HG02763 (cell line): Measurements from ENCODE around the gene TRIM2.

Source experiments
- ATAC-seq: cut with Tn5 transposase; IDR thresholded peaks from one replicate; pipeline ENCODE4 v1.9.1; 2021; ENCODE audit warnings: mild to moderate bottlenecking, moderate library complexity; ENCODE audit not compliant: unreplicated experiment

Gene TRIM2

GRCh38 chr4:153221783-153222706 lies 17.8 kb downstream of the TRIM2 start:
- ATAC-seq = peak; percentile 20

DNA sequence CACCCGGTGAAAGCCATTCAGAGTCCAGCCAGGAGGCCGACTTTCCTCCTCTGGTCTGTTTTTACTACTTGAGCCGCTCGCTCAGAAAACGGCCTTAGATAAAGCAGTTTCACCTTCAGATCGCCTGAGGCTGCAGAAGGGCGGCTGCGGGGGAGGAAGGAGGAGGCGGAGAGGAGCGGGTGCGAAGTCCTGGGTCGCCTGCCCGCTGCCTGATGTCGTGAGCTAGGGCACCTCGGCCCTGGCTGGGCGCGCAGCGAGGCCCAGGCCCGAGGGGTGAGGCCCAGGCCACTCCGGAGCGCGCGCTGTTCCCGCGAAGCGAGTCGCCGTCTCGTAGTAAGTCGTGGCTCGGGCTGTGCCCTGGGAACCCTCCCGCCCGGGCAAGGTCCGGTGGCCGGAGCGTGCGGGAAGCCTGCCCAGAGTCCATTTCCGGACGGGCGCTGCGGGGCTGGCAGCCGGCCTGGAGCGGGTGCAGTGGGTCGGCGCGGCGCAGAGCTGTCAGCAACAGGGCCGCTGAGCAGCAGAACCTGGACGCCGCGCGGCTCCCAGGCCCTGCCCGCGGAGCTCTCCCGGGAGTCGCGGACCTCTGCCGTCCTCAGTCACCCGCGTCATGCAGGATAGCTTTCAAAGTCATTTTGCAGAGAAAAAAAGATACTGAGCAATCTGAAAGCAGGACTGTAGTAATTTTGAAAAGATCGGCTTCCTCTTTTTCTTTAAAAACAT lies 18.6 kb downstream of the TRIM2 start:
- ATAC-seq = peak; percentile 49

DNA sequence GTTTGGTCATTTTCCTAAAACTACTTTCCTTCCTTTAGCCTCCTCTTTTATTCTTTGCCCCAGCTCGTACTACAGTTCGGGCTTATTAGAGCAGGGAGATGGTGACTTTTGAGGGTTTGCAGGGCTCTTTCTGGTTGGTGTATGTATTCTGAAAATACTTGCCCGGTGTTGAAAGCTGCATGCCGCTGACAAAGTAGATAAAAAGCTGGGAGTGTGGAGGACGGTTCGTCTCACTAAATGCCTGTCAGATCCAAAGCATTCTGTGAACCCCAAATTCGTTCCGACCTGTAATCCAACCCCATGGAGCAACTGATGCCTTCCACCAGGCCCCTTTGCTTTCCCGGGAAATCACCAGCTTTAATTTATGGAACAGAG lies 19.2 kb downstream of the TRIM2 start:
- ATAC-seq = peak; percentile 25

GRCh38 chr4:153223930-153224329 lies 19.7 kb downstream of the TRIM2 start:
- no peak for ATAC-seq

DNA sequence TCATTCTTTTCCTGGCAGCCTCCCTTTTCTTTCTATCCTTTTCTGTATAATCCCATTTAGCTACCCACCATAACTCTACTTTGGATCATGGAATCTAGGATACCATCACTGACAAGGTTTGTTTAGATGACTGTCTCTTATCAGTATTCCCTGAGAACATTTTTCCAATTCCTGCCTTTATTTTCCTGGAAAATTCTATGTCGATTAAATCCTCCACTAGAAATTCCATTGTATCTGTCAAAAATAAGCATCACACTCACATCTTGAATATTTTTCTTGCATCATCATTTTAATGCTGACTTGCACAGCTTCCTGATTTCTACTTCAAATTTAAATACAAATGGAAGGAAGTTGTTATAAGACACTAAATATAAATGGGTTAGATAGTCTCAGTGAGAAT lies 20.2 kb downstream of the TRIM2 start:
- ATAC-seq = no peak

DNA sequence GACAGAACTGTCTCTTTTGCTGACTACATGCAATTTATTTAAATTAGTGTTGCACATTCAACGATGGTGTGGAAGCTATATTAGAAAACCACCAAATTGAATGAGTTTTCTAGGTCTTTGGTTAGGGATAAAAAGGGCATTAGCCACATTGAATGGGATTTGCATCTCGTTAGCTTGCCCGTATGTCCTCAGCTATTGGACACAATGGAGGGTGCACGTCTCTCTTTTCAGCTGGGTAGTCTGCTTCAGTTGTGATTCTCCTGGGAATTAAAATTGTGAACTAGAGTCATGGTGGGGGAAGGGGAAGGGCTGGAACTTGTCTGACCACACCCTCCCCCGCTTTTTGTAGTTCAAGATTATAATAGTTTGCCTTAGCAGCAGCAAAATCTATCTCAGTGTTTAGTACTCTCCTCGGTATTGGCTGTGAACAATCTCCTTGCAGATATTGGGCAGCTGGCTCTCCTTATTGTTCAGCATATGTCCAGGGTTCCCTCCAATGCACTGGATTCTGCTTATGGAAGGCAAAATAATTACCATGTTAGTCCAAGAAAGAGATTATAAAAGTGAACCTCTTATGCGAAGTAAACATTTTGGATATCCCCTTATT lies 23.3 kb downstream of the TRIM2 start:
- no peak for ATAC-seq

- ATAC-seq = no peak
Observed at GRCh38 chr4:153228512-153229140, 24.4 kb downstream of the TRIM2 start.

DNA sequence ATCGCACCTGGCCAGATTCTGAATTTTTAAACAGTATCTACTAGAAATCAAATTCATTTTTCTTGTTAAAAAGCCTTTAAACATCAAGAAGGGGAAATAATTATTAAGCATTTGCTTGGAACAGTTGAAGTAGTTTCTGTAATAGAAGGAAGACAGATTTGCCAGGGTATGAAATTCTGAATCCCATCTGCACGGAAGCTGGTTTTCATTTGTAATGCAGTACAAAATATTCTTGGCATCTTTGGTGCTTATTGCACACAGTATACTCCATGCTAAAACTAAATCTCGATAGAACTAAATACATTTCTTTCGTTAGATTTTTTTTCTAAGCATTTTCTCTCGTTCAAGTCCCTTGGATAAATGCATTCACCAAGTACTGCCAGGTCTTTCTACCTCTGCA lies 25.3 kb downstream of the TRIM2 start:
- ATAC-seq = no peak

- no peak for ATAC-seq
Observed at GRCh38 chr4:153232768-153233167, 28.5 kb downstream of the TRIM2 start.

- no peak for ATAC-seq
Observed at GRCh38 chr4:153233761-153234371, 29.6 kb downstream of the TRIM2 start.

DNA sequence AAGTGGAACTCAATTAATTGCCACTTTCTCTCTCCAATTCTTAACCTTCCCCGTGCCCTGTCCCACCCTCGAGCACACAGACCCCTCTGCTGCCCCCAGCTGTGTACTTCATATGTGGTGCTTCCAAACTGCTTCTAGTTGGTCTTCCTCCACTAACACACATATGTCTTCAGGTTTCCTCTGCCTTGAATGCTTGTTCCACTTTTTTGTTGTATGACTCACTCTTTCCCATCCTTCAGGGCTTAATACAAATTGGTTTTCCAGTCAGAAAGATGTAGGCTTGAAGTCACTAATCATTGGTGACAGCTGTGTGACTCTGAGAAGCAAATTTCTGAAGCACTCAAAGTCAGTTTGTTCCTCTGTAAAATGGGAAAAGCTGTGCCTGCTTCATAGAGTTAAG lies 30.6 kb downstream of the TRIM2 start:
- no peak for ATAC-seq

GRCh38 chr4:153238135-153238919 lies 34.1 kb downstream of the TRIM2 start:
- ATAC-seq = no peak

- no peak for ATAC-seq
Observed at GRCh38 chr4:153239409-153239808, 35.2 kb downstream of the TRIM2 start.

DNA sequence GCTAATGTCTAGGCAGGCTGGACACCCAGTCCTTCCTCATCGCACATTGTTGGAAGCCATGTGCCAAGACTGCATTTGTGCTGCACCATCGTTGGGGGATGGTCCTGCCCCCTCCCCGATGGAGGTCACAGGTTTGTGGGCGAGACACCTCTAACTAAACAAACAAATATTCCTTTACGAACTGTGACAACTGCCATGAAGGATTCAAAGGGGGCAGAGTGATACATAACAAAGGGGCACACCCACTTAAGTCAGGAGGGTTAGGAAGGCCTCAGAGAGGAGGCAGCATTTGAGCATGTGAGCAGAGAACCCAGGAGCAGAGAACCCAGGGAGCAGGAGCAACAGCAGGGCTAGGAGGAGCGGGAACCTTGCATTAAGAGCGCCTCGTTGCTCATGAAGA lies 37.1 kb downstream of the TRIM2 start:
- ATAC-seq = no peak

DNA sequence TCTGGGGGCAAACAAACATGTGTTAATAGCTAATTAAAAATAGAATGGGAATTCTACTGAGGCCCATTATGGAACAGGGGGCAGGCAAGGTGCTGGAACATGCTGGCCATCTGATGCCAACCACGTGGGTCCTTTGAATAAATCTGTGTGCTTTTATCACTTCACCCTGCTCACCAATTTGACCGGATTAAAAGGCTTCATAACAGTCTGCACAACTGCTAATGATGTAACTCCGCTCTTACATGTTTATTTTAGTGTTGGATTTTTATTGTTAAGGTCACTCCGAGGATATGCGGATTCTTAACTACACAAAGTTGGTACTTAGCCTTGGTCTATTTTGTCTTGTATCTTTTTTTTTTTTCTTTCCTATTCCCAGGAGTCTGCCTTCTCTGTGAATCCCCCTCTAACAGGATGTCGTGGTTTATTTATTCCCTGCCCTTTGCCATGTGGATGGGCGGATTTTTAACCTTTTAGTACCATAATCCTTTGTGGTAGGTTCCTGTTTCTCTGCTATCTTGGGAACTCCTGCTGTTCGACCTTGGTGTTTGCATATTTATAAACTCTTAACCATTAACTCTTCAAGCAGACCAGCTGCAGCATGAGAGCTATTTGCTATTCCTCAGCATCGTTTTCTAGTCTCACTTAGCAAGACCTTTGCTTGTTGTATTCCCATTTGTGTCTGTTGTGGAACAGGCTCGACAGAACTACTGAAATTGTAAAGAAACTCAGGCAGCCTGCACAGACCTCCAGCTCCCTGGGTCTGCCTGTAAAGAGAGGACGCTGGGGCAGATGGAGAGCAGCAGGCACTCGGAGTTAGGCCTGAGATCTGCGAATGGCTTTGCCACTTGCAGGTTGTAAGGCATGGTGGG lies 38.0 kb downstream of the TRIM2 start:
- no peak for ATAC-seq

DNA sequence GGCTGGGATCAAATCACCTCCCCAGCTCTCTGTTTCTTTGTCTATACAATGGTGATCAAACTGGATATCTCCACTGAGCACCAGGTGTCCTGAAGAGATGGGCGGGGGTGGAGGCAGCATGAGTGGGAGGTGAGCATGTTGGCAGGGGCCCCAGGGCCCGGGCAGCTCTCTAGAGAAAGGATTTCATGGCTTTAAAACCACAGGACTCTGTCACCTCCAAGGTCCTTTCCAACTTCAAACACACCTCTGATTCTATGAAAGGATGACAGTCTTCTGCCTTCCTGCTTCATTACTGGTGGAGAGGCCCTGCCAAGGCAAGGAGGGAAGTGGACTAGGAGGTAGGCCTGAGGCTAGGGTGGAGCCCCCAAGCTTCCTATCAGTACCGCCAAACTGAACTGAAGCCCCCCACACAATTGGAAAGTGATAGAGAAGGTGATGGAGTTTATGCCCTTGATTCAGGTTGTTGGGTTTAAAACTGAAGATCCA lies 38.6 kb downstream of the TRIM2 start:
- no peak for ATAC-seq

DNA sequence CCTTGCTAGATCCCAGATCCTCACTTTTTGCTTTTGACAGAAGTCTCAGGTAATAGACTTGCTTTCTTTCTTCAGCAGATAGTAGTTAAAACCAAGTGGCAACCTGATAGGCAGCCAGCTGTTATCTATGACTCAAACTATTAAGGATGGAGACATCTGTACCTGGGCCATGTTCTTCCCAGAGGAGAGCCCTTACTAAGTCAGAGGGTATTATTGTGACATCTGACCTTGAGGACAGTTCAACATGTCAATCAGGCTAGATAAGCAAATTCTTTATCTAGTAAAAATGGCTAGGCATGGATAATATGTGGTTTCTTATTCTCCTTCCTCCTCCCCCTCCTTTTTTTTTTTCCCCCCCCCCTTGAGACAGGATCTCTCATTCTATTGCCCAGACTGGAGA lies 39.2 kb downstream of the TRIM2 start:
- ATAC-seq = no peak

DNA sequence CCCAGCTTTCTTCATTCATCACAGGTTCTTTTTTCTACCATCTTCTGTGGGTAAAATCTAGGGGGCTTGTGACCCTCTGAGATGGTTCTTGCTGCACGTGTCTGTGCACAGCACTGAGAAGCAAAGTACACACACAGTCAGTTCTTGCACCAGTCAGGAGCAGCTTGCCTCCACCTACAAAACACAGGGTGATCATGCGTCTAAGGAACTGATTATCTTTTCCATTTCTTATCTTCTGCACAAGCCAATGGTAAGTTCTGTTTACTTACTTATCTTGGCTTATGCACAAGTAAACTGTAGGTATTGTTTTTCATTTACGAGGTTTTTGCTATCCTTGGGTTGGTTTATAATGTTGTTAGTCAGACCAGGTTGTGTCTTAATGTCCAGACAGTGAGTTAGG lies 40.7 kb downstream of the TRIM2 start:
- ATAC-seq = no peak

GRCh38 chr4:153245775-153246174 lies 41.5 kb downstream of the TRIM2 start:
- no peak for ATAC-seq
